Nasal cavity respiratory epithelium epithelial cell of viscerocranial mucosa (primary cell): ENCODE measurements around the gene NETO2. TPM values are rescaled to one million over a fixed set of nuclear protein-coding genes. Genes with fewer than 3 reads are reported as not detected.

ENCODE experiments used
- total RNA-seq: library from RNA; depleted of rRNA; stranded (reverse); fragments of >200 nt; gene quantifications from 2 replicates; pipeline ENCODE4 v1.2.3, GENCODE V29; 2014

The NETO2 gene, protein sequence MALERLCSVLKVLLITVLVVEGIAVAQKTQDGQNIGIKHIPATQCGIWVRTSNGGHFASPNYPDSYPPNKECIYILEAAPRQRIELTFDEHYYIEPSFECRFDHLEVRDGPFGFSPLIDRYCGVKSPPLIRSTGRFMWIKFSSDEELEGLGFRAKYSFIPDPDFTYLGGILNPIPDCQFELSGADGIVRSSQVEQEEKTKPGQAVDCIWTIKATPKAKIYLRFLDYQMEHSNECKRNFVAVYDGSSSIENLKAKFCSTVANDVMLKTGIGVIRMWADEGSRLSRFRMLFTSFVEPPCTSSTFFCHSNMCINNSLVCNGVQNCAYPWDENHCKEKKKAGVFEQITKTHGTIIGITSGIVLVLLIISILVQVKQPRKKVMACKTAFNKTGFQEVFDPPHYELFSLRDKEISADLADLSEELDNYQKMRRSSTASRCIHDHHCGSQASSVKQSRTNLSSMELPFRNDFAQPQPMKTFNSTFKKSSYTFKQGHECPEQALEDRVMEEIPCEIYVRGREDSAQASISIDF
- total RNA-seq = 45.5 and 59.5 TPM in 2 replicates

DNA sequence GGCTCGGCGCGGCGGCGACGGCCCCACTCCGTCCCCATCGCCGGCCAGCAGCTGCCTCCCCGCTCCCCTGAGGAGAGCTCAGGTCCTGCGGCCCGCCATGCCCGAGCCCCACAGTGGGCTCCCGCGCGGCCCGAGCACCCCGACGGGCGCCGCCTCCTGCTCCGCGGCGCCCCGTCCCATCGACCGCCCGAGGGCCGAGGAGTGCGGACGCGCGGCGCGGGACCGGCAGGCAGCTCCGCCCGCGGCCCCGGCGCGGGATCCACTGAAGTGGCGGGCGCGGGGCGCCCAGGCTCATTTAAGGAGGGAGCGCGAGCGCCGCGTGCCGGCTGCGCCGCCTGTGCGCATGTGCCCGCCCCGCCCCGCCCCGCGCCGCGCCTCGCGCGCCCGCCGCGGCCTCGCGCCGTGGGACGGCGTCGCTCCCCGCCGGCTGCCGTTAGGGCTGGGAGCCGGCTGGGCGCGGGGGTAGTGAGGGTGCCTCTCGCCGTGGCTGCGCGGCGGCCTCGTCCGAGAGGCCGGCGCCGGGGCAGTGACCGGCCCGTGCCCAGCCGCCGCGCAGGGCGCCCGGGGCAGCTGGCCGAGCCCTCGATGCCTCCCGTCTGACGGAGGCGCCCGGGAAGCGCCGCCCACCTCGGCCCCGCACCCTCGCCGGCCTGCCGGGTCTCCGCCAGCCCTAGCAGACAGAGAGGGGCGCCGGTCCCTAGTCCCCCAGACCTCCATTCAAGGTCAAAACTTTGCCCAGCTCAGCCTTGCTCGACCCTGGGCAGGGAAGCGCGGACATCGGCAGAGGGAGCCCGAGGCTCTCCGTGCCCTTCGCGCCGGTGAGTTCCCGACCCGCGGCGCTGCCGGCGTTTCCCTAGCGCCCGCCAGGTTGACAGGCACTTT is at the start of gene NETO2:
Gene NETO2, minus strand, starts transcription at position 269 of the 882 bp plus-strand sequence. CDS start 333 bp downstream, outside the sequence.

Other genes with a start within 250 kb of the NETO2 start
- 95.0 and 98.4 TPM in 2 replicates for gene DNAJA2, start 170.3 kb downstream of the NETO2 start, total RNA-seq